Panc1 (cell line): ENCODE results near the gene PCBD2. TPM values are rescaled to one million over a fixed set of nuclear protein-coding genes. Genes with fewer than 3 reads are reported as not detected.

Source experiments
- ATAC-seq: fragments of 200-7000 bp; cut with Tn5 transposase; 2 replicates; pipeline ENCODE4 v1.9.1; 2020; ENCODE audit warnings: mild to moderate bottlenecking, moderate library complexity
- BruUV-seq: library from RNA; stranded (reverse); fragments of 400-500 nt; replicated peaks from 2 replicates; lab custom pipeline; 2021; lab: Mats Ljungman, UMichigan
- CTCF ChIA-PET: fragments of 300-600 bp; sonication (Branson Sonifier 250); formaldehyde crosslinking; loops from one replicate; lab custom pipeline; 2022; ENCODE audit warnings: antibody characterized with exemption; lab: Charles Lee
- POLR2A ChIA-PET: fragments of 300-600 bp; sonication (Branson Sonifier 250); formaldehyde crosslinking; loops from one replicate; lab custom pipeline; 2022; ENCODE audit warnings: antibody characterized with exemption; lab: Charles Lee
- DNase-seq: peaks from one replicate; pipeline ENCODE4 v3.0.0-alpha.2; 2010; ENCODE audit warnings: low read depth, low spot score
- H3K27ac ChIP-seq: 2 replicates; pipeline ENCODE4 v1.5.1; 2011; ENCODE audit warnings: mild to moderate bottlenecking, low read length, inconsistent platforms
- H3K27me3 ChIP-seq: fragments of 200-500 bp; sonication (Bioruptor generic); 2 replicates; pipeline ENCODE4 v1.6.0; 2014; ENCODE audit warnings: low read length, inconsistent platforms; ENCODE audit not compliant: control insufficient read depth, insufficient read depth
- H3K36me3 ChIP-seq: fragments of 200-500 bp; sonication (Bioruptor generic); 2 replicates; pipeline ENCODE4 v1.5.1; 2014; ENCODE audit warnings: inconsistent platforms, mild to moderate bottlenecking, low read length, moderate library complexity; ENCODE audit not compliant: control insufficient read depth, insufficient read depth
- H3K4me1 ChIP-seq: 2 replicates; pipeline ENCODE4 v1.5.1; 2011; ENCODE audit warnings: inconsistent platforms, mild to moderate bottlenecking, low read length, moderate library complexity; ENCODE audit not compliant: control insufficient read depth, insufficient read depth
- H3K4me3 ChIP-seq, 2 experiments: 2 replicates each; pipeline ENCODE4 v1.5.1; 2011 to 2012; ENCODE audit warnings: low read depth in 2 of 2, low read length in 2 of 2, mild to moderate bottlenecking in 2 of 2, inconsistent platforms in 1 of 2, moderate library complexity in 1 of 2
- H3K9me3 ChIP-seq: fragments of 200-500 bp; sonication (Bioruptor generic); 2 replicates; pipeline ENCODE4 v1.5.1; 2014; ENCODE audit warnings: low read depth, mild to moderate bottlenecking, inconsistent platforms, low read length, moderate library complexity; ENCODE audit not compliant: control insufficient read depth, insufficient read depth
- POLR2AphosphoS5 ChIP-seq: IDR thresholded peaks from 2 replicates; pipeline ENCODE4 v1.6.1; 2012; ENCODE audit warnings: mild to moderate bottlenecking, low read depth, low read length, moderate library complexity
- SIN3A ChIP-seq: IDR thresholded peaks from 2 replicates; pipeline ENCODE4 v1.6.1; 2012; ENCODE audit warnings: low read depth, mild to moderate bottlenecking, low read length, moderate library complexity, borderline replicate concordance; ENCODE audit not compliant: insufficient read depth
- TCF7L2 ChIP-seq: IDR thresholded peaks from 2 replicates; pipeline ENCODE4 v1.6.1; 2011; ENCODE audit warnings: mild to moderate bottlenecking, low read depth, low read length, inconsistent platforms
- in situ Hi-C: cut with HindIII; loops from 2 replicates; pipeline ENCODE4 v1.10.0; 2016; ENCODE audit warnings: low sequenced_read_pairs, low pct_unique_long_range_greater_than_20kb
- intact Hi-C: fragments of 100-400 bp; cut with micrococcal nuclease; formaldehyde crosslinking; loops from one replicate; pipeline ENCODE4 v1.10.0; 2022; ENCODE audit not compliant: unreplicated experiment
- total RNA-seq: library from RNA; stranded (reverse); gene quantifications from one replicate; pipeline ENCODE4 v1.2.1, GENCODE V29; 2021; ENCODE audit not compliant: unreplicated experiment
- TF ChIP-seq, protein P1 (sequence below): fragments of 450-650 bp; IDR thresholded peaks from 2 replicates; pipeline ENCODE4 v1.5.1; 2017; ENCODE audit warnings: mild to moderate bottlenecking
- TF ChIP-seq, protein P2 (sequence below), 2 experiments: IDR thresholded peaks; 2 replicates each; pipeline ENCODE4 v1.6.1; 2011 to 2012; ENCODE audit warnings: low read depth in 2 of 2, control low read depth in 1 of 2, low read length in 1 of 2, mild to moderate bottlenecking in 1 of 2, moderate library complexity in 1 of 2; ENCODE audit not compliant: insufficient read depth in 1 of 2

PCBD2 gene
- total RNA-seq, 1 experiment from 2014 or later, result 19.8 TPM

DNA sequence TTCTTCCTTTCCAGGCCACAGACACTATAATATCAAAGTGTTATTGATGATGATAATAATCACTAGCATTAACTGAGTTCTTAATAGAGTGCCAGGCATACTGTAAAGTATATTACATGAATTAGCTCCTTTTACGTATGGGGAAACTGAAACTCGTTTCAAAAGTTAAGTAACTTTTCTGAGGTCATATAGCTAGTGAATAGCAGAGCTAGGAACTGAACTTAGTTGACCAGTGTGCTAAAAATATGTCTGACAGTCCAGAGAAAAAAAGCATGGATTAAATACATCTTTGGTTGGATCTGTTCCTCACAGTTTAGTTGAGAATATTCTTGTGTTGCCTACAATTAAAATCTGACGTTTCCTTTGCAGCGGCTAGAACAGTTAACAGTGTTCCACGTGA lies 44.4 kb downstream of the PCBD2 start:
- H3K4me3 ChIP-seq, result no peak overlapping the region
- no peaks in the 10 kb centered on the region for H3K4me1 ChIP-seq
- TF ChIP-seq TCF7L2, result no peak
- TF ChIP-seq, protein P1, sequence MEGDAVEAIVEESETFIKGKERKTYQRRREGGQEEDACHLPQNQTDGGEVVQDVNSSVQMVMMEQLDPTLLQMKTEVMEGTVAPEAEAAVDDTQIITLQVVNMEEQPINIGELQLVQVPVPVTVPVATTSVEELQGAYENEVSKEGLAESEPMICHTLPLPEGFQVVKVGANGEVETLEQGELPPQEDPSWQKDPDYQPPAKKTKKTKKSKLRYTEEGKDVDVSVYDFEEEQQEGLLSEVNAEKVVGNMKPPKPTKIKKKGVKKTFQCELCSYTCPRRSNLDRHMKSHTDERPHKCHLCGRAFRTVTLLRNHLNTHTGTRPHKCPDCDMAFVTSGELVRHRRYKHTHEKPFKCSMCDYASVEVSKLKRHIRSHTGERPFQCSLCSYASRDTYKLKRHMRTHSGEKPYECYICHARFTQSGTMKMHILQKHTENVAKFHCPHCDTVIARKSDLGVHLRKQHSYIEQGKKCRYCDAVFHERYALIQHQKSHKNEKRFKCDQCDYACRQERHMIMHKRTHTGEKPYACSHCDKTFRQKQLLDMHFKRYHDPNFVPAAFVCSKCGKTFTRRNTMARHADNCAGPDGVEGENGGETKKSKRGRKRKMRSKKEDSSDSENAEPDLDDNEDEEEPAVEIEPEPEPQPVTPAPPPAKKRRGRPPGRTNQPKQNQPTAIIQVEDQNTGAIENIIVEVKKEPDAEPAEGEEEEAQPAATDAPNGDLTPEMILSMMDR, result no peak
- no peak for TF ChIP-seq POLR2AphosphoS5
- TF ChIP-seq, protein P2, sequence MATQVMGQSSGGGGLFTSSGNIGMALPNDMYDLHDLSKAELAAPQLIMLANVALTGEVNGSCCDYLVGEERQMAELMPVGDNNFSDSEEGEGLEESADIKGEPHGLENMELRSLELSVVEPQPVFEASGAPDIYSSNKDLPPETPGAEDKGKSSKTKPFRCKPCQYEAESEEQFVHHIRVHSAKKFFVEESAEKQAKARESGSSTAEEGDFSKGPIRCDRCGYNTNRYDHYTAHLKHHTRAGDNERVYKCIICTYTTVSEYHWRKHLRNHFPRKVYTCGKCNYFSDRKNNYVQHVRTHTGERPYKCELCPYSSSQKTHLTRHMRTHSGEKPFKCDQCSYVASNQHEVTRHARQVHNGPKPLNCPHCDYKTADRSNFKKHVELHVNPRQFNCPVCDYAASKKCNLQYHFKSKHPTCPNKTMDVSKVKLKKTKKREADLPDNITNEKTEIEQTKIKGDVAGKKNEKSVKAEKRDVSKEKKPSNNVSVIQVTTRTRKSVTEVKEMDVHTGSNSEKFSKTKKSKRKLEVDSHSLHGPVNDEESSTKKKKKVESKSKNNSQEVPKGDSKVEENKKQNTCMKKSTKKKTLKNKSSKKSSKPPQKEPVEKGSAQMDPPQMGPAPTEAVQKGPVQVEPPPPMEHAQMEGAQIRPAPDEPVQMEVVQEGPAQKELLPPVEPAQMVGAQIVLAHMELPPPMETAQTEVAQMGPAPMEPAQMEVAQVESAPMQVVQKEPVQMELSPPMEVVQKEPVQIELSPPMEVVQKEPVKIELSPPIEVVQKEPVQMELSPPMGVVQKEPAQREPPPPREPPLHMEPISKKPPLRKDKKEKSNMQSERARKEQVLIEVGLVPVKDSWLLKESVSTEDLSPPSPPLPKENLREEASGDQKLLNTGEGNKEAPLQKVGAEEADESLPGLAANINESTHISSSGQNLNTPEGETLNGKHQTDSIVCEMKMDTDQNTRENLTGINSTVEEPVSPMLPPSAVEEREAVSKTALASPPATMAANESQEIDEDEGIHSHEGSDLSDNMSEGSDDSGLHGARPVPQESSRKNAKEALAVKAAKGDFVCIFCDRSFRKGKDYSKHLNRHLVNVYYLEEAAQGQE (IDR thresholded peaks at IDR 0.05; ENCODE audit: insufficient read depth in 1 of 2, low read depth in 2 of 2, low read length in 1 of 2), result no peak
- no peak for TF ChIP-seq SIN3A
- ATAC-seq, result no peak
- ChIA-PET CTCF (no interaction called here), POLR2A (no interaction called here)
- H3K9me3 ChIP-seq, result no peaks in the 10 kb centered on the region
- no peak overlapping the region for H3K27ac ChIP-seq
- no peaks in the 10 kb centered on the region for H3K36me3 ChIP-seq
- BruUV-seq, result no TSS peak
- no peaks in the 10 kb centered on the region for H3K27me3 ChIP-seq
- no peak for DNase-seq
- intact Hi-C loops, result no loop called here
- in situ Hi-C loops, result no loop called here

GRCh38 chr5:134957920-134958608 lies 53.1 kb downstream of the PCBD2 start:
- H3K27me3 ChIP-seq, result no peaks in the 10 kb centered on the region
- no peak overlapping the region for H3K27ac ChIP-seq
- ChIA-PET POLR2A (no interaction called here), CTCF (no interaction called here)
- DNase-seq, result no peak
- no peaks in the 10 kb centered on the region for H3K9me3 ChIP-seq
- H3K36me3 ChIP-seq, result no peaks in the 10 kb centered on the region
- H3K4me1 ChIP-seq, result no peaks in the 10 kb centered on the region
- BruUV-seq, result no TSS peak
- no peak for TF ChIP-seq POLR2AphosphoS5
- TF ChIP-seq, protein P2 (IDR thresholded peaks at IDR 0.05; ENCODE audit: insufficient read depth in 1 of 2, low read depth in 2 of 2, low read length in 1 of 2), result no peak
- in situ Hi-C loops, result no loop called here
- intact Hi-C loops, result no loop called here
- no peak overlapping the region for H3K4me3 ChIP-seq
- no peak for ATAC-seq
